Measurements from ENCODE around the gene BLACAT1.

BLACAT1 gene

DNA sequence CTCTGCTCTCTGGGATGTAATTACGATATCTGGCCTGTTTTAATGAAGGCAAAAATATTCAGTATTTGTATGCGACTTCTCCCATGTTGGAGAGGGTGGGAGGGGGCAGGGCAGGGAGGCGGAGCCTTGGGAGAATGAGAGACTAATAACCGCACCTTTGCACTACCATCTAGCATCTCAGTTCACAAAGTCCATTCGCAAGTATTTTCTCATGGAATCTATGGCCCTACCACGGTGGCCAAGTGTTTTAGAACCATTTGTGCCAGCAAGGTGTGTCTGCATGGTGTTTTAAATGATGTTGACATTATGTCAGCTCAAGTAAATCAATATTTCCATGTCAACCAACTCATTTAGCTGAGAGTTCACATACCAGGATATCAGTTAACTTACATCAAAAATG is 14.3 kb upstream of the BLACAT1 start:
- Histone ChIP-seq H3K27ac (ENCODE audit: low read length) (no peak overlapping the region), H3K9ac (ENCODE audit: low read depth, low read length) (no peak overlapping the region), H3K4me1 (ENCODE audit: insufficient read depth, low read length) (peaks cover 6% of the 10 kb centered on the region; the same call in 1 of the 2 replicates), H3K4me3 (ENCODE audit: low read length) (no peak overlapping the region), H3K27me3 (ENCODE audit: insufficient read depth, low read length) (0 out of 2 replicates have a peak, but pooled peaks cover 7% of the 10 kb centered on the region), H3K36me3 (ENCODE audit: insufficient read depth, low read depth, low read length) (no peaks in the 10 kb centered on the region), H3K9me3 (ENCODE audit: insufficient read depth, low read depth, low read length) (no peaks in the 10 kb centered on the region)

DNA sequence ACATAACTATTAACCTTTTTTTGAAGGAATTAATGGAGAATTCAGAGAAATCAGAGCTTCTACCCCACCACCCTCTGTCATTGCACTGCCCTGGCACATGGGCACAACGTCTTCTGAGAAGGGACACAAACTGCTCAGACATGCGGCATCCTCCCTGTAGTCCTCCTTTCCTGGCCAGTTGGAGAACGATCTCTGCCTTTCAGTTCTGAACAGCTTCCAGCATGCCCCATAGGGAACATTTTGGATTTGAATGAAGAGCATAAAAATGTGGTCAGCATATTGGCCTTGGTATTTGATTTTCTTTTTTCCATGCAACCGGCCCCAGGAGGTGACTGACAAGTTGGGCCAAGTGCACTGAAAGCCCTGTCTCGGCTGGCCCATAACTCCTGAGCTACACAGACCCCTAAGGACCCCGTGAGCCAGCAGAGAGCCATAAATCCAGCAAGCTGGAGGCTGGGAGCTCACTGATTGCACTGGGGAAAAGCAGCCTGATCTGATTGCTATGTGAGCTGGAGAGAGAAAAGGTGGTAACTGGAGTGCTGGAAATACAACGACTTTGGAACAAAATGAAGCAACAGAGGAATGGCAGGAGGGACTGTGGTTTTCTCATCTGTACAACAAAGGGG is 10.9 kb upstream of the BLACAT1 start:
- Histone ChIP-seq H3K9me3 (ENCODE audit: insufficient read depth, low read depth, low read length) (no peaks in the 10 kb centered on the region), H3K4me1 (ENCODE audit: insufficient read depth, low read length) (peaks cover 6% of the 10 kb centered on the region; the same call in 1 of the 2 replicates), H3K36me3 (ENCODE audit: insufficient read depth, low read depth, low read length) (no peaks in the 10 kb centered on the region), H3K27ac (ENCODE audit: low read length) (no peak overlapping the region), H3K27me3 (ENCODE audit: insufficient read depth, low read length) (peaks cover 5% of the 10 kb centered on the region; the same call in 1 of the 2 replicates), H3K4me3 (ENCODE audit: low read length) (no peak overlapping the region), H3K9ac (ENCODE audit: low read depth, low read length) (no peak overlapping the region; the same call in 1 of the 2 replicates)

DNA sequence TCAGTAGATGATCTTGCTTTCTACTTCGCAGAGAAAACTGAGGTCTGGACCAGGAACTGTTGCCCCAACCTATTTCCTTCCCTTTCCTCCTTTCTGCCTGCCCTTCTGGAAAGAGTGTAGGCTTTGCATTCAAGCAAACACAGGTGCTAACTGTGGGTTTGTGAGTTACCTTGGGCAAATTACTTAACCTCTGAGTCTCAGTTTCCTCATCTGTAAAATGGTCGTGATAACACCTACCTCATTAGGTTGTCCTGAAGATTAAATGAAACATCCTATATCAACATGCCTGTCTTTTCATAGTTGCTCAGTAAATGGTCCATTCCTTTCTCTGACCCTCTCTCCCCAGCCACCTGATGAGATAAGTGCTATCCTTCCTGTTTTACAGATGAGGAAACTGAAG is 9.5 kb upstream of the BLACAT1 start:
- Histone ChIP-seq H3K27me3 (ENCODE audit: insufficient read depth, low read length) (peaks cover 11% of the 10 kb centered on the region; the same call in 1 of the 2 replicates), H3K4me3 (ENCODE audit: low read length) (no peak overlapping the region), H3K27ac (ENCODE audit: low read length) (no peak overlapping the region), H3K36me3 (ENCODE audit: insufficient read depth, low read depth, low read length) (no peaks in the 10 kb centered on the region), H3K4me1 (ENCODE audit: insufficient read depth, low read length) (peaks cover 6% of the 10 kb centered on the region; the same call in 1 of the 2 replicates), H3K9ac (ENCODE audit: low read depth, low read length) (no peak overlapping the region), H3K9me3 (ENCODE audit: insufficient read depth, low read depth, low read length) (no peaks in the 10 kb centered on the region)

DNA sequence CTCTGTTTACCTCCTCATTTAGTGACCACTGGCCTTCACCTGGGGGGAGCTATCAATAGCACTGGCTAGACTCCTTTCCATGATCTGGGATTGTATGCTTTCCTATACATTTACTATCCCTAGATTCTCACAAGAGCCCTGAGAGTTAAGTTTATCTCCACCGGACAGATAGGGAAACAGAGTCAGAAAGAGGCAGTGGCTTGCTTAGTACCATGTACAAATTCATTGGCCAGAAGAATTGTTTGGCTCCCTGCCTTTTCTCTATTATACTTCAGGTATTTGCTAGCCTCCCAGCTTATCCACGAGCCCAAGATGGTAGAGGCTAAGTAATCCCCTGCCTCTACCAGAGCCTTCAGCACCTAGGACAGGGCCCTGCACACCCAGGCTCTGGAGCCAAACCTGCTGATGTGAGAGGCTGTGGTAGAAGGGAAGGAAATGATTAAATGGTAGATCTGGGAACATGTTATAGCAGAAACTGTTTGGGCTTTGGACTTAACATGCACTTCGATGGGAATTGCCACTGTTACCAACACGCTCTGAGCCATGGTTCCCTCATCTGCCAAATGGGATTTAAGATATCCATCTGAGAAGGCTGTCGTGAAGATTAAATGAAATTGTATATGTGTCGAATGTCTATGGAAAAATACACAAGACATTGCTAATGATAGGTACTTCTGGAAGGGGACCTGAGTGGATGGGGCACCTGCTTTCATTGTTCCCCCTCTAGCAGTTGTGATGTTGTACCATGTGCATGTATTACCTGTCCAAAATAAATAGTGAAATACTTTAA is 3.1 kb upstream of the BLACAT1 start:
- peaks cover 10% of the 10 kb centered on the region; the same call in 1 of the 2 replicates for H3K4me1 ChIP-seq (ENCODE audit: insufficient read depth, low read length)
- peaks cover 3% of the 10 kb centered on the region; the same call in 1 of the 2 replicates for H3K36me3 ChIP-seq (ENCODE audit: insufficient read depth, low read depth, low read length)
- no peak overlapping the region for H3K9ac ChIP-seq (ENCODE audit: low read depth, low read length)
- H3K4me3 ChIP-seq (ENCODE audit: low read length), result no peak overlapping the region
- H3K9me3 ChIP-seq (ENCODE audit: insufficient read depth, low read depth, low read length), result no peaks in the 10 kb centered on the region
- no peak overlapping the region for H3K27ac ChIP-seq (ENCODE audit: low read length)
- H3K27me3 ChIP-seq (ENCODE audit: insufficient read depth, low read length), result peaks cover 20% of the 10 kb centered on the region

DNA sequence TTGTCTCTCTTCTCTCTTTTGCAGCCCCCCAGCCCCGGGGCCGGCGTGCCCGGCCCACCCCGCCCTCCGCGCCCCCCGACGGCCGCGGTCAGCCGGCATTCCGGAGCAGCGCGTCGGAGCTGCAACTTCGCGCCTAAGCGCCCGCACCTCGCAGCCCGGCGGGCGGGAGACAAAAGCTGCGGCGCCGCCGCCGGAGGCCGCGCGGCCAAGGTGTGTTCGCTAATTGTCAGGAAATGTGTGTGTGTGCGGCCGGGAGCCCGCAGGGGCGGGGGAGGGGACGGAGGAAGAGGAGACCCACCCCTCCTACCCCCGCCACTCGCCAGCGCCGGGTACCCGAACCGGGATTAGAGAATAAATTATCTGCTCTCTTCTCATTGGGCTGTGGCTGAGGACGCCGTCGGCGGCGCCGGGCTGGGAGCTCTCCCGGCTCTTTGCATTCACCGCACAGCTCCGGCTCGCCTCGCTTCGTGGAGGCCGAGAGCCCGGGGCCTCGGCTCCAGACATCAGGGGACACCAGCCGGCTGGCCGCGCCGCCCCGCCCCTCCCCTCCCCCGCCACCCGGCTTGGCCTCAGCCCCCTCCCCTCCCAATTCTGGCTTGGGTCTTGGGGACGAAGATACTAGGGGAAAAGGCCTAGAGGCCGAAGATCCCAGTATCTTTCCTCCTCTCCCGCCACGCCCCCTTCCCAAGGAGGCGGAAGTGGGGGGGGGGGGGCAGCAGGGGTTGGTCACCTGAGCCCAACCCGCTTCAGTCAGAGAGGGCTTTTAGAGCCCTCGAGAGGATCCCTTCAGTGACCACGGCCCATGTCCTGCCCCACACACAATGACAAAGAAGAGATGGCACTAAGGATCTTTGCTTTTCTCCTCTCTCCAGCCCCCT is 1.3 kb upstream of the BLACAT1 start:
- Histone ChIP-seq H3K36me3 (ENCODE audit: insufficient read depth, low read depth, low read length) (peaks cover 19% of the 10 kb centered on the region; the same call in 1 of the 2 replicates), H3K27me3 (ENCODE audit: insufficient read depth, low read length) (peaks cover 15% of the 10 kb centered on the region), H3K9me3 (ENCODE audit: insufficient read depth, low read depth, low read length) (no peaks in the 10 kb centered on the region), H3K4me3 (ENCODE audit: low read length) (peak overlapping the region; percentile 95), H3K4me1 (ENCODE audit: insufficient read depth, low read length) (peaks cover 20% of the 10 kb centered on the region), H3K27ac (ENCODE audit: low read length) (peak overlapping the region; percentile 53), H3K9ac (ENCODE audit: low read depth, low read length) (peak overlapping the region; percentile 95; the same call in 1 of the 2 replicates)

DNA sequence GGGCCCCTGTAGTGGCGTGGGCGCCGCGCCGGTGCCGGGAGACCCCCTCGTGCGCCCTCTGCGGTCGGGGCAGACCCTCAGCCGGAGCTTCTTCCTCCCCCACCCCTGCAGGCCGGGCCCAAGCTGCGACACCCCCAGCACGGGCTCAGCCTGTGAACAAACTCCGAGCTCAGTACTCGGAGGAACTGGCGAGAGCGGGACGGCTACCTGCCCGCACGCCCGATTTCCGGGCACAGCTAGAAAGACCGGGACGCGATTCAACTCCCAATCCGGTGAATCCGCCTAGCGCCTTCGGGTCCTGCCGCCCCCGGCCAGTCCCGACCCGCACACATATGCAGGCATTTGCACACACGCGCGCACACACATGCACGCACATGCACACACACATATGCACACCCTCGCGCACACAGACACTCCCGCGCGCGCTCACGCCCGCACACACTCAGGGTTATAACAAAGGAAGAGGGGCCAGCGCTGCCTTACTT is 580 bp upstream of the BLACAT1 start:
- peaks cover 25% of the 10 kb centered on the region for H3K4me1 ChIP-seq (ENCODE audit: insufficient read depth, low read length)
- H3K9ac ChIP-seq (ENCODE audit: low read depth, low read length), result peak overlapping the region; percentile 95
- H3K36me3 ChIP-seq (ENCODE audit: insufficient read depth, low read depth, low read length), result peaks cover 19% of the 10 kb centered on the region; the same call in 1 of the 2 replicates
- H3K4me3 ChIP-seq (ENCODE audit: low read length), result peak overlapping the region; percentile 95
- H3K27me3 ChIP-seq (ENCODE audit: insufficient read depth, low read length), result peaks cover 13% of the 10 kb centered on the region
- no peaks in the 10 kb centered on the region for H3K9me3 ChIP-seq (ENCODE audit: insufficient read depth, low read depth, low read length)
- peak overlapping the region; percentile 53 for H3K27ac ChIP-seq (ENCODE audit: low read length)

DNA sequence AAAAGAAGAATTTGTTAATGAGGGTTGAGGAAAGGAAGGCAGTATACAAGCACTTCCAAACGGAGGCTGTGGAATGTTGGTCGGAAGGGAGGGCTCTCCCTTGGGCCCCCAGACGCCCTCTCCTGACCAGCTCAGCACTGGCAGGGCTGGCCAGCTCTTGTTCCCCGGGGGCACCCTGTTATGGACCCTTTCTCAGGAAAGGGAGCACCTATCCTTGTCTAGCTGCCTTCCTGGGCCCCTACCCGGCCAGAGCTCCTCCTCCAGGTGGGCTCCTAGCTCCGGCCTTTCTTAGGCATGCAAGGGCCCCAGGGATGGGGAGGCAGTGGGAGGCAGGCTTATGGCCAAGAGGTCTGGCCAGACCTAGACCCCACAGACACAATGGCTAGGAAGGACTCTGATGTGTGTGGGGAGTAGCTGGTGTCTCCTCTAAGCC is 926 bp downstream of the BLACAT1 start:
- Histone ChIP-seq H3K4me1 (ENCODE audit: insufficient read depth, low read length) (peaks cover 36% of the 10 kb centered on the region), H3K27ac (ENCODE audit: low read length) (peak overlapping the region; percentile 53), H3K27me3 (ENCODE audit: insufficient read depth, low read length) (peaks cover 9% of the 10 kb centered on the region), H3K9me3 (ENCODE audit: insufficient read depth, low read depth, low read length) (no peaks in the 10 kb centered on the region), H3K9ac (ENCODE audit: low read depth, low read length) (peak overlapping the region; percentile 95; the same call in 1 of the 2 replicates), H3K4me3 (ENCODE audit: low read length) (peak overlapping the region; percentile 95), H3K36me3 (ENCODE audit: insufficient read depth, low read depth, low read length) (peaks cover 19% of the 10 kb centered on the region; the same call in 1 of the 2 replicates)

DNA sequence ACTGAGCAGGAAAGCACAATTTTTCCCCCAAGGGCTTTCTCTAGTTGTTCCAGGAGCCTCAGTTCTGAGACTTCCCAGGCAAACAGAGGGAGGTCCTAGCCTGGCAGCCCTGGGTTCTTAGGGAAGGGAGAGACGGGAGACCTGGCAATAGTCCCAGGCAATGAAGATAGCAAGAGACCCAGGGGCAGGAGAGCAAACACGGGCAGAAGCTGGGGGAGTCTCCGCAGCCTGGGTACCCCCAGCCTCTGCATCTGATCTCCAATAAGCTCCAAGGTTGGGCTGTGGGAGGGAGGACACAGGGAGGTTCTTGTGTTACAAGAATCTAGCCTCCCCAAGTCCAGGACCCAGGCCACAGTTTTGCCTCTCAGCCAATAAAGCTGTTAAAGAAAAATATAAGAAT is 2.4 kb downstream of the BLACAT1 start:
- H3K36me3 ChIP-seq (ENCODE audit: insufficient read depth, low read depth, low read length), result peaks cover 19% of the 10 kb centered on the region; the same call in 1 of the 2 replicates
- H3K4me3 ChIP-seq (ENCODE audit: low read length), result no peak overlapping the region
- H3K27me3 ChIP-seq (ENCODE audit: insufficient read depth, low read length), result peaks cover 13% of the 10 kb centered on the region
- peaks cover 46% of the 10 kb centered on the region for H3K4me1 ChIP-seq (ENCODE audit: insufficient read depth, low read length)
- H3K9ac ChIP-seq (ENCODE audit: low read depth, low read length), result no peak overlapping the region
- no peaks in the 10 kb centered on the region for H3K9me3 ChIP-seq (ENCODE audit: insufficient read depth, low read depth, low read length)
- no peak overlapping the region for H3K27ac ChIP-seq (ENCODE audit: low read length)

DNA sequence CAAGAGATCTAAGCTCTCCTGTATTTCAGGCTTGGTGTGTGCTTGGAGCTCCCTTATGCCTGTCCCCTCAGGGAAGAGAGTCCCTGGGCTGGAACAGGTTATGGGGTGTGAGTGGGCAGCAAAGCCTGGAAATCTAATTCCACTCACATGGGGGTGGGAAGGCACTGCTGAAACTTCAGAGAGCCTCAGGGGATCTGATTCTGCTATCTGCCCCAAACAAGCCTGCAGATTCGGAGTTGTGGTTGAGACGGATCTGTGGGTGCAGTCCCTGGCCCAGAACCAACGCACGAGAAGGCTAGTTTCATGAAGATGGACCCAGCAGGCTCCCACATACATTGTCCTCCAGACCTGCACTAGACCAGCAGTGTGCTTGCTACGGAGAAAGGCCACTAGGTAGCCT is 2.9 kb downstream of the BLACAT1 start:
- Histone ChIP-seq H3K9me3 (ENCODE audit: insufficient read depth, low read depth, low read length) (no peaks in the 10 kb centered on the region), H3K36me3 (ENCODE audit: insufficient read depth, low read depth, low read length) (peaks cover 19% of the 10 kb centered on the region; the same call in 1 of the 2 replicates), H3K27me3 (ENCODE audit: insufficient read depth, low read length) (peaks cover 8% of the 10 kb centered on the region), H3K4me1 (ENCODE audit: insufficient read depth, low read length) (peaks cover 50% of the 10 kb centered on the region), H3K9ac (ENCODE audit: low read depth, low read length) (no peak overlapping the region), H3K27ac (ENCODE audit: low read length) (no peak overlapping the region), H3K4me3 (ENCODE audit: low read length) (no peak overlapping the region)

DNA sequence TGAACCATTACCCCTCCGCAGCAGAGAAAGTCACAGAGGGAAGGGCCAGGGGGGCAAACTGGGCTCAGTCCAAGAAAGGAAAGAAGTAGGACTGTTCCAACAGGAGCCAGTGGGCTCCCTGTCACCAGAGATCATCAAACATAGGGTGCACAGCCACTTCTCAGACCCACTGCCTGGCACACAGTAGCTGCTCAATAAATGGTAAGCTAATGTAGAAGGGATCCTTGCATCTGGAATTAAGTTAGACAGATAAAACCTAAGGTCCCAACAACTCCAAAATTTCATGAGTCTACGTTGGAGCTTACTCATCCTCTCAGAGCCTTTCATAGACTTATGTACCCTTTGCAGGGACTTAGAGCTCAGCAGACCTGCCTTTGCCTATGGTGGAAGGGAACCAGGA is 3.5 kb downstream of the BLACAT1 start:
- Histone ChIP-seq H3K9me3 (ENCODE audit: insufficient read depth, low read depth, low read length) (no peaks in the 10 kb centered on the region), H3K9ac (ENCODE audit: low read depth, low read length) (0 out of 2 replicates have a peak overlapping the region, but pooled peaks have one; percentile 16), H3K27ac (ENCODE audit: low read length) (no peak overlapping the region), H3K27me3 (ENCODE audit: insufficient read depth, low read length) (peaks cover 8% of the 10 kb centered on the region), H3K4me3 (ENCODE audit: low read length) (peak overlapping the region; percentile 55), H3K4me1 (ENCODE audit: insufficient read depth, low read length) (peaks cover 52% of the 10 kb centered on the region), H3K36me3 (ENCODE audit: insufficient read depth, low read depth, low read length) (peaks cover 19% of the 10 kb centered on the region; the same call in 1 of the 2 replicates)

DNA sequence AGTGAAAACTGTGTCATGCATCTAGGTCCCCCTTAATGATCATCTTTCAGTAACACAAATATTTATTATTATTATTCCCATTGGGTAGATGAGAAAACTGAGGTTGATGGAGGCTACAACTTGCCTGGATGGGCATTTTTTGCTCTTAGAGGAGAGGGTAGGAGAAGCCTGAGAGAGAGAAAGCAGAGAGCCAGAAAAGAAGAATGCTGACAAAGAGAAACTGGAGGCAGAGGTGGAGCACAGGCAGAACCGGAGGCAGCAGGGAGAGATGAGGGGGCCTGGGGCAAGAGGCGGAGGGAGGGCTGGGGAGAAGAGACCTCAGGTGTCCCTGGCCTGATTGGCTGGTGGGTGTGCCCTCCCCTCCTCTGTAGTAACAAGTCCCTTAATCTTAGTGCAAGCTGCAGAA is 4.1 kb downstream of the BLACAT1 start:
- H3K9me3 ChIP-seq (ENCODE audit: insufficient read depth, low read depth, low read length), result no peaks in the 10 kb centered on the region
- H3K27me3 ChIP-seq (ENCODE audit: insufficient read depth, low read length), result peaks cover 8% of the 10 kb centered on the region
- peaks cover 57% of the 10 kb centered on the region for H3K4me1 ChIP-seq (ENCODE audit: insufficient read depth, low read length)
- peak overlapping the region; percentile 55; the same call in 1 of the 2 replicates for H3K4me3 ChIP-seq (ENCODE audit: low read length)
- H3K36me3 ChIP-seq (ENCODE audit: insufficient read depth, low read depth, low read length), result peaks cover 19% of the 10 kb centered on the region; the same call in 1 of the 2 replicates
- no peak overlapping the region for H3K27ac ChIP-seq (ENCODE audit: low read length)
- H3K9ac ChIP-seq (ENCODE audit: low read depth, low read length), result peak overlapping the region; percentile 47; the same call in 1 of the 2 replicates

Data from iPS-20b (cell line).